Endothelial cell of umbilical vein (primary cell): Measurements from ENCODE around the gene KIF5C. TPM values are rescaled to one million over a fixed set of nuclear protein-coding genes. Genes with fewer than 3 reads are reported as not detected.

Experiments used
- BruUV-seq: library from RNA; stranded (reverse); fragments of 400-500 nt; replicated peaks from 2 replicates; lab custom pipeline; 2021; lab: Mats Ljungman, UMichigan
- CTCF ChIA-PET: fragments of 300-600, 350-600 bp; sonication (Branson Sonifier 250); formaldehyde crosslinking; loops from one replicate; lab custom pipeline; 2021; ENCODE audit warnings: antibody characterized with exemption, inconsistent platforms; lab: Charles Lee
- POLR2A ChIA-PET: fragments of 300-600, 350-600 bp; sonication (Branson Sonifier 250); formaldehyde crosslinking; loops from one replicate; lab custom pipeline; 2021; ENCODE audit warnings: antibody characterized with exemption, inconsistent platforms; lab: Charles Lee
- DNase-seq: peaks from one replicate; pipeline ENCODE4 v3.0.0-alpha.2; 2011; ENCODE audit warnings: low read depth, low spot score
- FAIRE-seq: peaks from 2 replicates; lab custom pipeline; 2011; peaks lifted over from hg19 to GRCh38; lab: Jason Lieb, UNC
- H2AFZ ChIP-seq: 2 replicates; pipeline ENCODE4 v1.6.0; 2012; ENCODE audit warnings: low read depth, low read length, control low read depth, inconsistent platforms
- H3K27ac ChIP-seq: 2 replicates; pipeline ENCODE4 v1.5.1; 2011; ENCODE audit warnings: low read depth, mild to moderate bottlenecking, control low read depth, low read length, moderate library complexity; ENCODE audit not compliant: insufficient read depth
- H3K27me3 ChIP-seq, 2 experiments: 2 replicates each; pipeline versions ENCODE4 v1.6.0 to v1.6.1; 2011; ENCODE audit warnings: low read length in 2 of 2, mixed read lengths in 1 of 2; ENCODE audit not compliant: control insufficient read depth in 2 of 2, insufficient read depth in 2 of 2
- H3K36me3 ChIP-seq, 2 experiments: 2 replicates in 1 of 2; 3 replicates in 1 of 2; pipeline ENCODE4 v1.5.1; 2011; ENCODE audit warnings: low read length in 2 of 2, mild to moderate bottlenecking in 1 of 2, moderate library complexity in 1 of 2; ENCODE audit not compliant: control insufficient read depth in 2 of 2, insufficient read depth in 2 of 2; ENCODE audit errors: extremely low read depth in 1 of 2
- H3K4me1 ChIP-seq: 3 replicates; pipeline ENCODE4 v1.5.1; 2011; ENCODE audit warnings: mild to moderate bottlenecking, low read length; ENCODE audit not compliant: control insufficient read depth, insufficient read depth; ENCODE audit errors: extremely low read depth
- H3K4me2 ChIP-seq: 2 replicates; pipeline ENCODE4 v1.6.1; 2011; ENCODE audit warnings: low read length, control low read depth, mixed read lengths; ENCODE audit not compliant: insufficient read depth
- H3K4me3 ChIP-seq, 3 experiments: fragments of 200-600 bp in 1 of 3; sonication (generic), shearing (Covaris generic) in 1 of 3; replicated peaks in 1 of 3; 2 replicates each; pipeline ENCODE4 v1.5.1; 2011 to 2016; ENCODE audit warnings: control low read depth in 3 of 3, low read length in 3 of 3, mild to moderate bottlenecking in 2 of 3, inconsistent platforms in 1 of 3, low read depth in 1 of 3, moderate library complexity in 1 of 3; ENCODE audit not compliant: insufficient read depth in 1 of 3
- H3K79me2 ChIP-seq: 2 replicates; pipeline ENCODE4 v1.6.0; 2012; ENCODE audit warnings: low read length, inconsistent platforms; ENCODE audit not compliant: control insufficient read depth, insufficient read depth
- H3K9ac ChIP-seq: replicated peaks from 2 replicates; pipeline ENCODE3; 2011; ENCODE audit warnings: low read length, control low read depth; ENCODE audit not compliant: insufficient read depth; ENCODE audit errors: extremely low read depth
- H3K9me1 ChIP-seq: replicated peaks from 3 replicates; pipeline ENCODE4 v1.6.0; 2011; ENCODE audit warnings: mild to moderate bottlenecking, low read length; ENCODE audit not compliant: control insufficient read depth, insufficient read depth; ENCODE audit errors: extremely low read depth
- H3K9me3 ChIP-seq: replicated peaks from 2 replicates; pipeline ENCODE4 v1.5.1; 2012; ENCODE audit warnings: low read length, inconsistent platforms; ENCODE audit not compliant: control insufficient read depth, insufficient read depth
- H4K20me1 ChIP-seq: replicated peaks from 2 replicates; pipeline ENCODE3; 2011; ENCODE audit warnings: mild to moderate bottlenecking, low read length; ENCODE audit not compliant: control insufficient read depth, insufficient read depth; ENCODE audit errors: extremely low read depth
- EZH2 ChIP-seq: IDR thresholded peaks from 2 replicates; pipeline ENCODE4 v1.6.1; 2012; ENCODE audit warnings: borderline replicate concordance, low read depth, mild to moderate bottlenecking, moderate library complexity, low read length, inconsistent platforms; ENCODE audit not compliant: severe bottlenecking
- FOS ChIP-seq: IDR thresholded peaks from 2 replicates; pipeline ENCODE4 v1.6.1; 2011; ENCODE audit warnings: mild to moderate bottlenecking, low read length, moderate library complexity, borderline replicate concordance; ENCODE audit not compliant: insufficient read depth
- GATA2 ChIP-seq: IDR thresholded peaks from 2 replicates; pipeline ENCODE4 v1.7.0; 2011; ENCODE audit warnings: low read depth, mild to moderate bottlenecking, moderate library complexity, mixed read lengths, low read length; ENCODE audit not compliant: insufficient read length, insufficient read depth
- JUN ChIP-seq: IDR thresholded peaks from 2 replicates; pipeline ENCODE4 v1.6.1; 2011; ENCODE audit warnings: borderline replicate concordance, low read depth; ENCODE audit not compliant: insufficient read length, insufficient read depth
- MAX ChIP-seq: IDR thresholded peaks from 2 replicates; pipeline ENCODE4 v1.6.1; 2011; ENCODE audit not compliant: insufficient read depth, insufficient read length
- MYC ChIP-seq: IDR thresholded peaks from one replicate; pipeline ENCODE4 v1.6.1; 2011; ENCODE audit warnings: mild to moderate bottlenecking, low read depth, low read length
- POLR2A ChIP-seq: IDR thresholded peaks from 2 replicates; pipeline ENCODE4 v1.6.1; 2012; ENCODE audit warnings: low read depth, mild to moderate bottlenecking, control low read depth, low read length
- POLR2AphosphoS5 ChIP-seq: IDR thresholded peaks from 2 replicates; pipeline ENCODE4 v1.6.1; 2012; ENCODE audit warnings: low read depth, mild to moderate bottlenecking, control low read depth, low read length, moderate library complexity; ENCODE audit not compliant: insufficient read depth
- dilution Hi-C: fragments of 300-500 bp; cut with MboI; formaldehyde crosslinking; loops from one replicate; pipeline ENCODE4 v1.15.0; 2019; ENCODE audit warnings: low sequenced_read_pairs; ENCODE audit not compliant: extremely low pct_ligation_motif_present
- intact Hi-C: fragments of 100-400 bp; cut with micrococcal nuclease; formaldehyde crosslinking; loops from one replicate; pipeline ENCODE4 v1.10.0; 2022
- polyA plus RNA-seq, 4 experiments: library from polyadenylated mRNA; depleted of rRNA in 3 of 4; stranded (reverse) in 3 of 4; unstranded in 1 of 4; fragments of >200 nt; gene quantifications; 2 replicates each; pipeline versions ENCODE4 v1.2.1 to v1.2.3, GENCODE V29; 2011 to 2012; ENCODE audit warnings: missing spikeins in 1 of 4
- total RNA-seq: library from RNA; stranded (reverse); gene quantifications from 2 replicates; pipeline ENCODE4 v1.2.3, GENCODE V29; 2021
- TF ChIP-seq, protein P1 (sequence below), 2 donors: IDR thresholded peaks; 1 replicate in 1 of 2; 2 replicates in 1 of 2; pipeline ENCODE4 v1.5.1; 2011; ENCODE audit warnings: low read length in 2 of 2, mild to moderate bottlenecking in 2 of 2, moderate library complexity in 2 of 2, control low read depth in 1 of 2, inconsistent platforms in 1 of 2, low read depth in 1 of 2; ENCODE audit not compliant: insufficient read depth in 1 of 2; ENCODE audit errors: extremely low read depth in 1 of 2

The KIF5C gene
- total and polyA plus RNA-seq, 2 donors (not counting 3 experiments of a cell fraction or from before 2014, with no cell fraction given) = 0.01 to 0.55 TPM

- FAIRE-seq = no peak
Measured at GRCh38 chr2:148955798-148956197, 80.8 kb downstream of the KIF5C start.

More at GRCh38 chr2:148955798-148956197, 80.8 kb downstream of the KIF5C start:
- ChIA-PET POLR2A (interaction anchor here (0.6 kb wide), 1 partner anchor 8 kb away, joined by 5 read pairs; no protein-coding TSS in a partner anchor), CTCF (no interaction called here)
- H3K27ac ChIP-seq = no peak overlapping the region
- no peak for TF ChIP-seq JUN
- TF ChIP-seq, protein P1, sequence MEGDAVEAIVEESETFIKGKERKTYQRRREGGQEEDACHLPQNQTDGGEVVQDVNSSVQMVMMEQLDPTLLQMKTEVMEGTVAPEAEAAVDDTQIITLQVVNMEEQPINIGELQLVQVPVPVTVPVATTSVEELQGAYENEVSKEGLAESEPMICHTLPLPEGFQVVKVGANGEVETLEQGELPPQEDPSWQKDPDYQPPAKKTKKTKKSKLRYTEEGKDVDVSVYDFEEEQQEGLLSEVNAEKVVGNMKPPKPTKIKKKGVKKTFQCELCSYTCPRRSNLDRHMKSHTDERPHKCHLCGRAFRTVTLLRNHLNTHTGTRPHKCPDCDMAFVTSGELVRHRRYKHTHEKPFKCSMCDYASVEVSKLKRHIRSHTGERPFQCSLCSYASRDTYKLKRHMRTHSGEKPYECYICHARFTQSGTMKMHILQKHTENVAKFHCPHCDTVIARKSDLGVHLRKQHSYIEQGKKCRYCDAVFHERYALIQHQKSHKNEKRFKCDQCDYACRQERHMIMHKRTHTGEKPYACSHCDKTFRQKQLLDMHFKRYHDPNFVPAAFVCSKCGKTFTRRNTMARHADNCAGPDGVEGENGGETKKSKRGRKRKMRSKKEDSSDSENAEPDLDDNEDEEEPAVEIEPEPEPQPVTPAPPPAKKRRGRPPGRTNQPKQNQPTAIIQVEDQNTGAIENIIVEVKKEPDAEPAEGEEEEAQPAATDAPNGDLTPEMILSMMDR (IDR thresholded peaks at IDR 0.05; ENCODE audit: extremely low read depth in 1 of 2, insufficient read depth in 1 of 2, low read depth in 1 of 2, low read length in 2 of 2) = no peak
- TF ChIP-seq GATA2 = no peak
- TF ChIP-seq MYC = no peak
- TF ChIP-seq POLR2A = no peak
- no peak for TF ChIP-seq MAX
- TF ChIP-seq FOS = no peak
- TF ChIP-seq POLR2AphosphoS5 = no peak
- TF ChIP-seq EZH2 = no peak
- H4K20me1 ChIP-seq = no peaks in the 10 kb centered on the region
- no peak for DNase-seq
- H3K79me2 ChIP-seq = no peaks in the 10 kb centered on the region
- intact Hi-C loops = no loop called here
- no peaks in the 10 kb centered on the region for H3K9me1 ChIP-seq
- BruUV-seq = no TSS peak
- H3K9me3 ChIP-seq = no peaks in the 10 kb centered on the region
- H3K4me2 ChIP-seq = no peak overlapping the region
- no peak overlapping the region for H3K4me3 ChIP-seq
- no peak overlapping the region for H2AFZ ChIP-seq
- no peaks in the 10 kb centered on the region for H3K4me1 ChIP-seq
- no peaks in the 10 kb centered on the region for H3K36me3 ChIP-seq
- H3K27me3 ChIP-seq = peaks cover 0 to 3% of the 10 kb centered on the region in 2 experiments
- H3K9ac ChIP-seq = no peak overlapping the region
- dilution Hi-C loops = no loop called here
